HL-60 (cell line): ENCODE results near the gene TRPV5.

Source experiments
- DNase-seq, 2 experiments: peaks; one replicate each; pipeline ENCODE4 v3.0.0-alpha.2; 2010 to 2020; ENCODE audit warnings: low read depth in 1 of 2, low spot score in 1 of 2
- H3K27ac ChIP-seq: fragments of 250-450 bp; sonication (Bioruptor Pico); replicated peaks from 2 replicates; pipeline ENCODE4 v1.5.1; 2020; ENCODE audit warnings: mild to moderate bottlenecking, moderate library complexity
- H3K27me3 ChIP-seq: fragments of 250-450 bp; sonication (Bioruptor Pico); 2 replicates; pipeline ENCODE4 v1.5.1; 2021; ENCODE audit warnings: mild to moderate bottlenecking, moderate library complexity; ENCODE audit not compliant: insufficient read depth, poor library complexity, severe bottlenecking
- H3K4me3 ChIP-seq: replicated peaks from 2 replicates; pipeline ENCODE4 v1.5.1; 2011; ENCODE audit warnings: mild to moderate bottlenecking, control low read depth, low read length; ENCODE audit not compliant: insufficient read depth
- GABPA ChIP-seq: IDR thresholded peaks from 2 replicates; pipeline ENCODE4 v1.6.1; 2012; ENCODE audit warnings: low read depth
- POLR2AphosphoS5 ChIP-seq: IDR thresholded peaks from 2 replicates; pipeline ENCODE4 v1.6.1; 2012; ENCODE audit warnings: low read depth
- SPI1 ChIP-seq: IDR thresholded peaks from 2 replicates; pipeline ENCODE4 v1.6.1; 2012; ENCODE audit warnings: low read depth, mild to moderate bottlenecking, borderline replicate concordance
- TF ChIP-seq, protein P1 (sequence below): IDR thresholded peaks from one replicate; pipeline ENCODE4 v1.5.1; 2011; ENCODE audit warnings: low read length, control low read depth, inconsistent platforms; ENCODE audit not compliant: insufficient read depth
- TF ChIP-seq, protein P2 (sequence below): IDR thresholded peaks from 2 replicates; pipeline ENCODE4 v1.6.1; 2012; ENCODE audit warnings: low read depth; ENCODE audit not compliant: insufficient replicate concordance

TRPV5 gene

DNA sequence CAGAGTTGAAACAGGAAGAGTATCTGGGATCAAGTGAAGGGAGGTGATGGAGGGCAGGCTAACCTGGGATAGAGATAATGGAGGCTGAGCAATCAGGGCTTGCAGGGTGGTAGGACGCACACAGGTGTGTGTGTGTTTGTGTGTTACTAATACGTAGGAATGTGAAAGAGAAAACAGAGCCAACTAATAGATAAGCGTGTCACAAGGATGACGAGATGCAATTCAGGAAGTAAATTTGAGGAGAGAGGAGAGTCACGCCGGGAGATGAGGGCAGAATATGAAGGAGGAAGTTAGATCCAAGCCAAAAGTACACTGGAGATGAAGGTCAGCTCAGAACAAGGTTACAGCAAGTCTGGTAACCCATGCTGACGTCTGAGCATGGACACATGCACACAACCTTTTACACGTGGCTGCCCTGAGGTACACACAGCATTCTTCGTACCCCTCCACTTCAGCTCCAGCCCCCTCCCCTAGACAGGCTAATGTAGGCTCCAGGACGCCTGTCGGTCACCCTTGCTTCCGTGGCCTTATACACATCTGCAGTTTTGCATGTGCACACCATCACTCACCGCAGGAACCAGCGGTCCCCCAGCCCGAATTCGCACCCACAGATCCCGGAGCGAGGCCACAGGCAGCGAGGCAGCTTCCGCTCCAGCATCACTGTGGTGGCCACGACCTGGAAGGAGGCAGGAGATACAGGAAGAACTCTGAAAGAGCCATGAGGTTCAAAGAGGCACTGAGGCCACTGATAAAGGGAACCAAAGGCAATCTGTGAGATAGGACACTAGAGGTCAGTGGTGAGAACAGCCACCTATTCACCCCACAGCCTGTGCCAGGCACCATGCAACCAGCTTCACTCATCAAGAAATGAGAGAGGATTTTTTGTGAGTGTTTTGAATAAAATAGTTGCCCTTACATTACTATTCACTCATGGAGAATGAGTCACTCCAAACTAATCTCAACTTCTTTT, 24.3 kb downstream of the TRPV5 start:
- peak overlapping the region; percentile 47 for H3K27ac ChIP-seq
- TF ChIP-seq, protein P1, sequence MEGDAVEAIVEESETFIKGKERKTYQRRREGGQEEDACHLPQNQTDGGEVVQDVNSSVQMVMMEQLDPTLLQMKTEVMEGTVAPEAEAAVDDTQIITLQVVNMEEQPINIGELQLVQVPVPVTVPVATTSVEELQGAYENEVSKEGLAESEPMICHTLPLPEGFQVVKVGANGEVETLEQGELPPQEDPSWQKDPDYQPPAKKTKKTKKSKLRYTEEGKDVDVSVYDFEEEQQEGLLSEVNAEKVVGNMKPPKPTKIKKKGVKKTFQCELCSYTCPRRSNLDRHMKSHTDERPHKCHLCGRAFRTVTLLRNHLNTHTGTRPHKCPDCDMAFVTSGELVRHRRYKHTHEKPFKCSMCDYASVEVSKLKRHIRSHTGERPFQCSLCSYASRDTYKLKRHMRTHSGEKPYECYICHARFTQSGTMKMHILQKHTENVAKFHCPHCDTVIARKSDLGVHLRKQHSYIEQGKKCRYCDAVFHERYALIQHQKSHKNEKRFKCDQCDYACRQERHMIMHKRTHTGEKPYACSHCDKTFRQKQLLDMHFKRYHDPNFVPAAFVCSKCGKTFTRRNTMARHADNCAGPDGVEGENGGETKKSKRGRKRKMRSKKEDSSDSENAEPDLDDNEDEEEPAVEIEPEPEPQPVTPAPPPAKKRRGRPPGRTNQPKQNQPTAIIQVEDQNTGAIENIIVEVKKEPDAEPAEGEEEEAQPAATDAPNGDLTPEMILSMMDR, result peak; percentile 62
- TF ChIP-seq POLR2AphosphoS5 (0 out of 2 replicates have a peak, but pooled peaks have one; percentile 23), SPI1 (no peak)
- no peaks in the 10 kb centered on the region for H3K27me3 ChIP-seq
- peak; percentile 51 to 70 for DNase-seq
- peak overlapping the region; percentile 30 for H3K4me3 ChIP-seq

DNA sequence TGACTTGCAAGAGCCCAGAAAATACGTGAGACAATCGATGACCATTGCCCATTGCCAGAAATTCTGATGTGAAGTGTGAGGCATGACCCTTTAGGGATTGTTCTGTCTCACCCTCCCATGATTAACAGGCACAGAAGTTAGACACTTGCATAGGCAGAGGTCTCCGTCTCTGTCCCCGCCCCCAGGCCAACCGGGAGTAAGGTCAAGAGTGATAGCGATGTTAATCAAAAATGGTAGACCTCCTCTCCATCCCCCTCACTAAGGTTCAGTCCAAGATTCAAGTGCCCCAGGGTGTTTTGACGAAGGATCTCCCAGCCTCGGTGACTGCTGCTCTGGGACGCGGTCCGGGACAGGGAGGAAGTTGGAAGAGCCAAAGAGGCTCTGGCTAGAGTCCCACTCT, 25.3 kb downstream of the TRPV5 start:
- Histone ChIP-seq H3K27me3 (no peaks in the 10 kb centered on the region), H3K4me3 (no peak overlapping the region), H3K27ac (no peak overlapping the region)
- no peak for DNase-seq
- TF ChIP-seq POLR2AphosphoS5, result no peak

DNA sequence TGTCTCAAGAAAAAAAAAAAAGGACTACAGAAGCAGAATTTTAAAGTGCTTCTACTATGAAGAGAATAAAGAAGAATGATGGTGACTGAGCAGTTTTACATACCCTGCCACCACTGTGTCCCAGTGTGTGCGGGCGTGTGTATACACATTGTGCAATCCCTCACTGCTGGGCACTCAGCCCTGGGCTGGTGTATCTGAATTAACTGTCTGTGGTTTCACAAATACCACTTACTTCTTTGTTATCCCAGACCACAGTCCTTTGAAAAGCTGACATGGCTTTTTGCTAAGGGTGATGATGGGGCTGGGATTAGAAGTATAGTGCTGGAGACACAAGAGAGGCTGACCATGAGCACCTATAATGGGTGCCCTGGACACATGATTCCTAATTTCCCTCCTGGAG, 26.9 kb downstream of the TRPV5 start:
- TF ChIP-seq POLR2AphosphoS5 (no peak), SPI1 (no peak), GABPA (no peak)
- TF ChIP-seq, protein P2, sequence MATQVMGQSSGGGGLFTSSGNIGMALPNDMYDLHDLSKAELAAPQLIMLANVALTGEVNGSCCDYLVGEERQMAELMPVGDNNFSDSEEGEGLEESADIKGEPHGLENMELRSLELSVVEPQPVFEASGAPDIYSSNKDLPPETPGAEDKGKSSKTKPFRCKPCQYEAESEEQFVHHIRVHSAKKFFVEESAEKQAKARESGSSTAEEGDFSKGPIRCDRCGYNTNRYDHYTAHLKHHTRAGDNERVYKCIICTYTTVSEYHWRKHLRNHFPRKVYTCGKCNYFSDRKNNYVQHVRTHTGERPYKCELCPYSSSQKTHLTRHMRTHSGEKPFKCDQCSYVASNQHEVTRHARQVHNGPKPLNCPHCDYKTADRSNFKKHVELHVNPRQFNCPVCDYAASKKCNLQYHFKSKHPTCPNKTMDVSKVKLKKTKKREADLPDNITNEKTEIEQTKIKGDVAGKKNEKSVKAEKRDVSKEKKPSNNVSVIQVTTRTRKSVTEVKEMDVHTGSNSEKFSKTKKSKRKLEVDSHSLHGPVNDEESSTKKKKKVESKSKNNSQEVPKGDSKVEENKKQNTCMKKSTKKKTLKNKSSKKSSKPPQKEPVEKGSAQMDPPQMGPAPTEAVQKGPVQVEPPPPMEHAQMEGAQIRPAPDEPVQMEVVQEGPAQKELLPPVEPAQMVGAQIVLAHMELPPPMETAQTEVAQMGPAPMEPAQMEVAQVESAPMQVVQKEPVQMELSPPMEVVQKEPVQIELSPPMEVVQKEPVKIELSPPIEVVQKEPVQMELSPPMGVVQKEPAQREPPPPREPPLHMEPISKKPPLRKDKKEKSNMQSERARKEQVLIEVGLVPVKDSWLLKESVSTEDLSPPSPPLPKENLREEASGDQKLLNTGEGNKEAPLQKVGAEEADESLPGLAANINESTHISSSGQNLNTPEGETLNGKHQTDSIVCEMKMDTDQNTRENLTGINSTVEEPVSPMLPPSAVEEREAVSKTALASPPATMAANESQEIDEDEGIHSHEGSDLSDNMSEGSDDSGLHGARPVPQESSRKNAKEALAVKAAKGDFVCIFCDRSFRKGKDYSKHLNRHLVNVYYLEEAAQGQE, result no peak
- TF ChIP-seq, protein P1, result no peak
- H3K27ac ChIP-seq, result no peak overlapping the region
- no peak overlapping the region for H3K4me3 ChIP-seq
- no peaks in the 10 kb centered on the region for H3K27me3 ChIP-seq
- no peak for DNase-seq

DNA sequence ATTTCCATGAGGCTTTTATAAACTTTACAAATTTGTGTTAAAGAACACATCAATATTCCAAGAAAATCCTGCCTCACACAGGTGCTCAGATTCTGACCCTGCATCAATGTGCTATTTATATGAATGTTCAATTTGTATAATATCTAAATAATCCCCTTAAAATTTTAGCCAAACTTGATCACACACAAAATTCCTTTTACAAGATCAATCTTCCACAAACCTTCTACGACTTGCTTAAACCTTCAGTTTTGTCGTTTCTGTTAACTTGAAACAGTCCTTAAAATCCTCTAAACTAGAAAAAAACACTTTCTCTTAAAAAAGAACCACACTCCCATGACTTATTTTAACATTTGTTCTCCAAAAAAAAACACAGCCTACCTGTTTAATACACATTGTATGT, 27.8 kb downstream of the TRPV5 start:
- H3K4me3 ChIP-seq, result no peak overlapping the region
- no peaks in the 10 kb centered on the region for H3K27me3 ChIP-seq
- no peak for DNase-seq
- TF ChIP-seq, protein P1, result no peak
- TF ChIP-seq, protein P2, result no peak
- TF ChIP-seq SPI1 (no peak), POLR2AphosphoS5 (no peak), GABPA (no peak)
- H3K27ac ChIP-seq, result no peak overlapping the region
